CD4-positive, alpha-beta T cell treated with Interleukin-4 for 4 hours (primary cell): ENCODE data around the gene TASL.
"Not testable (repeated sequence)": the region's sequence is repeated elsewhere in the genome, so short reads cannot be mapped to it uniquely, and the experiment has no call there.

Experiments used
- DNase-seq: peaks from one replicate; pipeline ENCODE4 v3.0.0-alpha.2; 2020

Gene TASL

DNA sequence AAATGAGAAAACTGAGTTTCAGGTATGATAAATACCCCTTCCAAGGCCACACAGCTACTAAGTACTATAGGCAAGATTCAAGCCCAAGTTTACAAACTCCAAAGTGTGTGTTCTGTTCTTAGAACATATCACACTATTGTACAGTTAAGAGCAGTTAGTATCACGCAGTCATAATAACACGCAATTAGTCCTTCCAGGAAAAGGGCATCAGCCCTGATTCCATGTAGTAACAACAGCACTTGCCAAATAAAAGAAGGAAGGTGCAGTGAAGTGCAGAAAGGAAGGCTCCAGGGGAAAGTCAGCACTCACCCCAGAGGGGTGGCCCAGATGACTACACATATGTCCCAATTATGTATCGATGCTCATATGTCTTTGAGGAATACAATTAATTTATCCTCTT, 4.4 kb downstream of the TASL start:
- no peak for DNase-seq

DNA sequence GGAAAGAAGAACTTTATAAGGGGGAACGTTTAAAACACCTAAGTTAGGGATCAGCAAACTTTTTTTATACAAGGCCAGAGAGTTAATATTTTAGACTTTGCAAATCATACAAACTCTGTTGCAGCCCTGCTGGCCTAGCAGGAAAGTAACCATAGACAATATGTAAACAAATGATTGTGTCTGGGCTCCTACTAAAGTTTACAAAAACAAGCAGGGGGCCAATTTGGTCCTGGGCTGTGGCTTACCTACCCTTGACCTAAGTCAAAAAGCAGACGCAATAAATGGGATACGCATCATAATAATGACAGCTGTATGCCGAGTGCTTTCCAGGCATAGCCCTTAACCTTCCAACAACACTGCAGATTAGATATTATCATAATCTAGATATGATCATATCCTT, 4.9 kb downstream of the TASL start:
- no peak for DNase-seq

DNA sequence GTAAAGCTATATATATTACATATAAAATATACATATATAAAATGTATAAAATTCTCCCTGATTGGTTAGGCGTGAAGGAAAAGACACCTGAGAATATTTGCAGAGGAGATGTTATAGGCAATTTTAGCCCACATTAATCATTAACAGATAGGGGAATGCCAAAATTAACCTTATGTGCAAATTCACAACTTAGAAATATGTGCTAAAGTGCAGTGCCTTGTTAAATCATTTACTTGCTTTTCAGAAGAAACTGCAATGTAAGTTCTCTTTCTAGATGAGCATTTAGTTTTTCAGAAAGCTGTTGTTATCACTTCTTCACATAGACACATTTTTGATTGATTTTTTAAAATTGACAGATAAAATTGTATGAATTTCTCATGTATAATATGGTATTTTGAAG, 5.6 kb downstream of the TASL start:
- DNase-seq, result no peak

DNA sequence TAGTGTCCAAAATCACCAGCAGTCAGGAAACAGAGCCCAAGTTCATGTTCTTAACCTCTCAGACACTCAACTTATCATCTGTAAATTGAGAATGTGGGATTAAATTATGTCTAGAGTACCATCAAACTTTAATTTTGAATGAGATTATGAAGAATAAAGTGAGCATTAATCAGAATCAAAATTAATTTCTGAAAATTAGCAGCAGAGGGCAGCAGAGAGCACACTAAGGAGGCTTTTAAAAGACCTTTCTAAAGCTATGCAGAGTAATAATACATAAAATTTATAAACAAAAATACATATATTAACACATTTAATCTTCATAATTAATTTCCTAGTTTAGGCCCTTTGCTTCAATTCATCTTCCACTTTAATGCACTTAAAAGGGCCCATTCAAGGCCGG, 7.1 kb downstream of the TASL start:
- peak; percentile 41 for DNase-seq

DNA sequence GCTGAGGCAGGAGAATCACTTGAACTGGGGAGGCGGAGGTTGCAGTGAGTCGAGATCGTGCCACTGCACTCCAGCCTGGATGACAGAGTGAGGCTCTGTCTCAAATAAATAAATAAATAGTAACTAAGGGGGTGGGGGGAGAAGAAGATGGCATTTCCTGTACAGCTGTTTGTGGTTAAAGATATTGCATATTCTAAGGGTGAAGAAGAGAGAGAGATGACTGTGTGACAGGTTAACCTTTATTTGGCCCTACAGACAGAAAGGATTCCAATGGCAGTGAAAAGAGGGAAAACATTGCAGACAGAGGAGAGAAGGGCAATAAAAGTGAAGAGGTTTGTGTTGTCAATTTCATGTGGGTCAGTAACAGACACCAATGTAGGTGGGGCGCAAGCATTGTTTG, 9.4 kb downstream of the TASL start:
- DNase-seq, result no peak

DNA sequence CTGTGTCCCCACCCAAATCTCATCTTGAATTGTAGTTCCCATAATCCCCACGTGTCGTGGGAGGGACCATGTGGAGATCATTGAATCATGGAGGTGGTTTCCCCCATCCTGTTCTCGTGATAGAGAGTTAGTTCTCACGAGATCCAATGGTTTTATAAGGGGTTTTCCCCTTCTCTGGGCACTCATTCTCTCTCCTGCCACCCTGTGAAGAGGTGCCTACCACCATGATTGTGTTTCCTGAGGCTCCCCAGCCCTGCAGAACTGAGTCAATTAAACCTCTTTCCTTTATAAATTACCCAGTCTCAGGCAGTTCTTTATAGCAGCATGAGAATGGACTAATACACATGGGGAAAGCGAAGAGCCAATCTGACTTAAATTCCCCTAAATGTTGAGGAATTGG, 14.5 kb downstream of the TASL start:
- not testable (repeated sequence) for DNase-seq

DNA sequence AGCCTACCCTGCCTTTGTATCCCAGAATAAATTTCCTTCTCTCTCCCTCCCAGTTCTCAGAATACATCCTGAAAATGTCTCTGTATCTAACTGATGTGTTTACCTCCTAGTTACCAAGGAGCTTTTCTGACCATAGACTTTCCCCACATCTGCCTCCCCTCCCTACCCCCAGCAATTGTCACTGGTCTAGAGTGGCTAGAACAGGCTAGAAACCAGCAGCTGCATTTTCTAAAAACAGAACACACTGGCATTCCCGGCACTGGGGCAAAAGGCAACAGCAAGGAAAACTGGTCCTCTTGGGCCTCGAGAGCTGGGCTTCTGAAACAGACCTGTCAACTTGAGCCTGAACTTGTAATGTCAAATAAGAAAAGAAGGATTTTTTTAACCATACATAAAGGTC, 16.4 kb downstream of the TASL start:
- no peak for DNase-seq

DNA sequence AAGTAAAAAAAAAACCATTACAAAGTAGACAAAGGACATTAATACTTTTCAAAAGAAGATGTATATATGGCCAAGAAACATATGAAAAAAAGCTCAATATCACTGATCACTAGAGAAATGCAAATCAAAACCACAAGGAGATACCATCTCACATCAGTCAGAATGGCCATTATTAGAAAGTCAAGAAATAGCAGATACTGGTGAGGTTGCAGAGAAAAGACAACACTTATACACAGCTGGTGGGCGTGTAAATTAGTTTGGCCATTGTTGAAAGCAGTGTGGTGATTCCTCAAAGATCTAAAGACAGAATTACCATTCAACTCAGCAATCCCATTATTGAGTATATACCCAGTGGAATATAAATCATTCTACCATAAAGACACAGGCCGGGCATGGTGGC, 39.3 kb downstream of the TASL start:
- no peak for DNase-seq

DNA sequence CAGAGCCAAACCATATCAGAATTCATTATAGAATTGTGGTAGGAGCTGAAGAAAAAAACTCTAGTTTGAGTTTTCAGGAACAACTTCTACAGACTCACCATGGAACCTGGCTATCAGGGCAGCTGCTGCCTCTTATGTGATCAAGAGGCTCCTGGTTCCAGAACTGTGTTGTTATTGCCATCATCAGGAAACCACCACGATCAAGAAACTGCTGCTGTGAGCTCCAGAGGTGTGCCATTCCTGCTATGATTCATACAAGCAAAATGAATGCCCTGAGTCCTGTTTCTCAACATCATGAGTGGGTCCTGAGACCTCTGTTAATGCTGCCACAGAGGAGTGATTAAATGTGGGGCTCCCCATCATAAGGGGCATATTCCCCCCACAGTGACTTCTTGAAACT, 43.7 kb downstream of the TASL start:
- DNase-seq, result no peak

DNA sequence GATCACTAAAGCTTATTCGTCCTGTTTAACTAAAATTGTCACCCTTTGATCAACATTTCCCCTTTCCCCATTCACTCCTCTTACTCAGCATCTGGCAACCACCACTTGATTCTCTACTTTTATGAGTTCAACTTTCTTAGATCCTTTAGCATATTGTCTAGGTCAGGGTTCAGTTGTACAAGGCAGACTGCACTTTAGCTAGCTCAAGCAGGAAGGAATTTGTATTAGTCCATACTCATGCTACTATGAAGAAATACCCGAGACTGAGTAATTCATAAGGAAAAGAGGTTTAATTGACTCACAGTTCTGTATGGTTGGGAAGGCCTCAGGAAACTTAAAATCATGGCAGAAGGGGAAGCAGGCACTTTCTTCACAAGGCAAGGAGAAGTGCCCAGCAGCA, 44.3 kb downstream of the TASL start:
- no peak for DNase-seq

DNA sequence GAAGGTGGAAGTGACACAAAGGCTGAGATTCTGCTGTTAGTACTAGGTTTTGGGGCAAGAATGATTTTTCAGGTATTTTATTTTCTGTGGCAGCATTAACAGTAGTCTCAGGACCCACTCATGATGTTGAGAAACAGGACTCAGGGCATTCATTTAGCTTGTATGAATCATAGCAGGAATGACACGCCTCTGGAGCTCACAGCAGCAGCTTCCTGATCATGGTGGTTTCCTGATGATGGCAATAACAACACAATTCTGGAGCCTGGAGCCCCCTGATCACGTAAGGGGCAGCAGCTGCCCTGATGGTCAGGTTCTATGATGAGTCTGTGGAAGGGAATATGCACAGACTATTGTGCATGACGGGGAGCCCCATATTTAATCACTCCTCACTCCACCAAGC, 47.0 kb downstream of the TASL start:
- no peak for DNase-seq

DNA sequence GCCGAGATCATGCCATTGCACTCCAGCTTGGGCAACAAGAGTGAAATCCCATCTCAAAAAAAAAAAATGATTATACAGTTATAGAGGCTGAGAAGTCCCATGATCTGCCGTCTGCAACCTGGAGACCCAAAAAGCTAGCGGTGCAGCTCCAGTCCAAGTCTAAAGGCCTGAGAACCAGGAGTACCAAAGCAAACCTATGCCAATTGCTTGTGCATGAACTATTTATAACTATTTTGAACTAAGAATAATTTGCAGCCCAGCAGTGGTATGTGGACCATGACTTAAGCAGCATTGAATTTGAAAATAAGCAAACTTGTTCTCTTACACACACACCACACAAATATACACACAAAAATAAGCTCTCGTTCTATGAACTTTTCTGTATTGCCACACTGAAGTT, 51.8 kb downstream of the TASL start:
- no peak for DNase-seq

DNA sequence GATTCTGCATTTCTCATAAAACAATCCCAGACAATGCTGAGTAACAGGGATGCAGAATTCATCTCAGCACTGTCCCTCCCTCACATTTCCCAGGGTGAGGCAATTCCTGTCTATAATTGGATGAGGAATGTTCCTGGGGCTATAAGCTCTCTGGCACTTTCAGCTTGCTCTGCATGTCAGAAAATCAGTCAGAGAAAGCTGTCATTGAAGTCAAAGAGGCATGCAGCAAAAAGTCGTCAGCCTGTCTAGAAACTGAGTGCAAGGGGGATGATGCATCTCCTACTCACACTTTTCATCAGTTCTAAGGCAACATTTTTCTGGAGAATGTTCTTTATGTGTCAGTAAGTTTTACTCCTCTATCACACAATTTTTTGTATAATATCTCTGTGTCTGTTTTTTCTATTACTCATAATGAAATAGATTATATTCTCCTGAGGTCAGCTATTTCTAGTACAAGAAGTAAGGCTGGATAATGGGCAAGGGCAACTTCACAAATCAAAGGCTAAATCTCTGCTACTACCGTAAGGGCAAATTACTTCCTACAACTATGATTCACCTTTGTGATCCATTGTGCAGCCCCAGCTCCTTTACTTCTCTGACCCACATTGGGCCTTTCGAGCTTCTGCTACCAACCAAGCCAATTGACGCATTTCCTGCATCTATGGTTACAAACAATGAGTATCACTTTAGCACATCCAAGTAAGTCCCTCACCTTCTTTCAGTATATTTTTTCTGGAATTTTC, 56.0 kb downstream of the TASL start:
- DNase-seq, result no peak

DNA sequence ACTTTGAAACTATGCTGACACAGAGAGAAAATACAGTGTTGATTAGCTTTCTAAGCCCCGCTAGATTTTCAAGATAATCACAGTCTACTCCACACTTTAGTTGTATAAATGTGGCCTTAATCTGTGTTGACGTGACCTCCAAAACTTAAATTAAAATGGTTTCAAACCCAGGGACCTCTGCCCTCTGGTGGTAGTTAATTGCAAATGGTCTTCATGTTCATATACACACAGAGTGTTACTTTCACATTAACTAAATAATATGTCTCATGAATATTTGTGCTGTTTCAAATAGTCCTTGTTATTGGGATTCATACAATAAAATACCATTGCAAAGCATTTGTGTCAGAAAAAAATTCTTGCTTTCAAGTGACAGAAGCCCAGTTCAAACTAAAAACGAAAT, 64.3 kb downstream of the TASL start:
- DNase-seq, result peak; percentile 6
